Smooth muscle cell (in vitro differentiated cells): ENCODE measurements around the gene IL21R. TPM values are rescaled to one million over a fixed set of nuclear protein-coding genes. Genes with fewer than 3 reads are reported as not detected.

Experiments used
- DNase-seq: peaks from one replicate; lab custom pipeline; 2025; ENCODE audit not compliant: unreplicated experiment; lab: John Stamatoyannopoulos, UW
- H2AFZ ChIP-seq: fragments of 200-600 bp; sonication (generic); 2 replicates; pipeline ENCODE4 v1.6.0; 2016; ENCODE audit warnings: antibody characterized with exemption, low read depth, mild to moderate bottlenecking
- H3F3A ChIP-seq: fragments of 200-600 bp; sonication (generic); 2 replicates; pipeline ENCODE4 v1.6.0; 2017; ENCODE audit warnings: antibody characterized with exemption, low read depth
- H3K27ac ChIP-seq: fragments of 200-600 bp; sonication (generic); 2 replicates; pipeline ENCODE4 v1.5.1; 2016; ENCODE audit warnings: low read depth, mild to moderate bottlenecking
- H3K27me3 ChIP-seq: fragments of 200-600 bp; sonication (generic); 2 replicates; pipeline ENCODE4 v1.6.1; 2016; ENCODE audit warnings: low read depth, mild to moderate bottlenecking
- H3K36me3 ChIP-seq: fragments of 200-600 bp; sonication (generic); 2 replicates; pipeline ENCODE4 v1.5.1; 2016; ENCODE audit warnings: low read depth
- H3K4me1 ChIP-seq: fragments of 200-600 bp; sonication (generic); 2 replicates; pipeline ENCODE4 v1.5.1; 2016; ENCODE audit warnings: low read depth
- H3K4me2 ChIP-seq: fragments of 200-600 bp; sonication (generic); 2 replicates; pipeline ENCODE4 v1.6.0; 2016; ENCODE audit warnings: mild to moderate bottlenecking
- H3K4me3 ChIP-seq: fragments of 200-600 bp; sonication (generic); 2 replicates; pipeline ENCODE4 v1.5.1; 2016; ENCODE audit warnings: mild to moderate bottlenecking
- H3K79me2 ChIP-seq: fragments of 200-600 bp; sonication (generic); 2 replicates; pipeline ENCODE4 v1.6.0; 2016; ENCODE audit warnings: low read depth, mild to moderate bottlenecking
- H3K9ac ChIP-seq: fragments of 200-600 bp; sonication (generic); 2 replicates; pipeline ENCODE4 v1.6.0; 2016; ENCODE audit warnings: low read depth
- H3K9me3 ChIP-seq: fragments of 200-600 bp; sonication (generic); replicated peaks from 2 replicates; pipeline ENCODE4 v1.5.1; 2016; ENCODE audit warnings: low read depth
- H4K20me1 ChIP-seq: fragments of 200-600 bp; sonication (generic); 2 replicates; pipeline ENCODE4 v1.6.0; 2016; ENCODE audit warnings: low read depth
- WGBS: methylation state at CpG from one replicate; pipeline ENCODE4 v1.1.7; 2016; ENCODE audit warnings: low lambda C conversion rate; 5-methylcytosine and 5-hydroxymethylcytosine counted together
- polyA plus RNA-seq: library from polyadenylated mRNA; unstranded; fragments of >200 nt; fragmentation: Nextera tagmentation; extraction: Ambion mirVana; gene quantifications from 2 replicates; pipeline ENCODE4 v1.2.1, GENCODE V29; 2016
- total RNA-seq: library from RNA; depleted of rRNA; stranded (reverse); fragments of >200 nt; gene quantifications from 2 replicates; pipeline ENCODE4 v1.2.3, GENCODE V29; 2014
- TF ChIP-seq, protein P1 (sequence below): fragments of 200-600 bp; sonication (generic); IDR thresholded peaks from 2 replicates; pipeline ENCODE4 v1.5.1; 2017; ENCODE audit warnings: borderline replicate concordance, mild to moderate bottlenecking, antibody characterized with exemption; ENCODE audit not compliant: insufficient read depth, poor library complexity, severe bottlenecking

Gene IL21R
- total and polyA plus RNA-seq, 2 experiments from 2014 or later, result not detected

DNA sequence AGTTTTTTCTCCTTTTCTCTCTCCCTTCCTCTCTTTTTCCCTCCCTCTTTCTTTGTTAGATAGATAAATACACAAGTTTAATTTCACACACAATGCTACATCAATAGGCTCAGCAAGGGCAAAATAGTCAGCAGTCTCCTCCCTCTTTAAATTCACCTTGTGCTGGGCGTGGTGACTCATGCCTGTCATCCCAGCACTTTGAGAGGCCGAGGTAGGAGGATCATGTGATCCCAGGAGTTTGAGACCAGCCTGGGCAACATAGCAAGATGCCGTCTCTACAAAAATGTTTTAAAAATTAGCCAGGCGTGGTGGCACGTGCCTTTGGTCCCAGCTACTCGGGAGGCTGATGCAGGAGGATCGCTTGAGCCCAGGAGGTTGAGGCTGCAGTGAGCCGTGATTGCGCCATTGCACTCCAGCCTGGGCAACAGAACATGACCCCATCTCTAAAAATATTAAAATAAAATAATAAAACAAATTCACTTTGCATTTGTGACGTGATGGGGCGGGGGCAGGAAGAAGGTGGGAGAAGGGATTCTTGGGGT is 27.4 kb downstream of the IL21R start:
- no peak overlapping the region for H3K9ac ChIP-seq
- TF ChIP-seq, protein P1, sequence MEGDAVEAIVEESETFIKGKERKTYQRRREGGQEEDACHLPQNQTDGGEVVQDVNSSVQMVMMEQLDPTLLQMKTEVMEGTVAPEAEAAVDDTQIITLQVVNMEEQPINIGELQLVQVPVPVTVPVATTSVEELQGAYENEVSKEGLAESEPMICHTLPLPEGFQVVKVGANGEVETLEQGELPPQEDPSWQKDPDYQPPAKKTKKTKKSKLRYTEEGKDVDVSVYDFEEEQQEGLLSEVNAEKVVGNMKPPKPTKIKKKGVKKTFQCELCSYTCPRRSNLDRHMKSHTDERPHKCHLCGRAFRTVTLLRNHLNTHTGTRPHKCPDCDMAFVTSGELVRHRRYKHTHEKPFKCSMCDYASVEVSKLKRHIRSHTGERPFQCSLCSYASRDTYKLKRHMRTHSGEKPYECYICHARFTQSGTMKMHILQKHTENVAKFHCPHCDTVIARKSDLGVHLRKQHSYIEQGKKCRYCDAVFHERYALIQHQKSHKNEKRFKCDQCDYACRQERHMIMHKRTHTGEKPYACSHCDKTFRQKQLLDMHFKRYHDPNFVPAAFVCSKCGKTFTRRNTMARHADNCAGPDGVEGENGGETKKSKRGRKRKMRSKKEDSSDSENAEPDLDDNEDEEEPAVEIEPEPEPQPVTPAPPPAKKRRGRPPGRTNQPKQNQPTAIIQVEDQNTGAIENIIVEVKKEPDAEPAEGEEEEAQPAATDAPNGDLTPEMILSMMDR, result no peak
- no peak overlapping the region for H3K4me2 ChIP-seq
- H4K20me1 ChIP-seq, result no peaks in the 10 kb centered on the region
- WGBS, result 91% methylated on average over 11 of the region's 11 CpGs
- DNase-seq, result no peak
- H3K4me3 ChIP-seq, result no peak overlapping the region
- no peaks in the 10 kb centered on the region for H3K36me3 ChIP-seq
- H3K27ac ChIP-seq, result no peak overlapping the region
- no peaks in the 10 kb centered on the region for H3K9me3 ChIP-seq
- H3K4me1 ChIP-seq, result no peaks in the 10 kb centered on the region
- H3K27me3 ChIP-seq, result no peaks in the 10 kb centered on the region
- H2AFZ ChIP-seq, result no peak overlapping the region
- no peaks in the 10 kb centered on the region for H3K79me2 ChIP-seq
- no peaks in the 10 kb centered on the region for H3F3A ChIP-seq

DNA sequence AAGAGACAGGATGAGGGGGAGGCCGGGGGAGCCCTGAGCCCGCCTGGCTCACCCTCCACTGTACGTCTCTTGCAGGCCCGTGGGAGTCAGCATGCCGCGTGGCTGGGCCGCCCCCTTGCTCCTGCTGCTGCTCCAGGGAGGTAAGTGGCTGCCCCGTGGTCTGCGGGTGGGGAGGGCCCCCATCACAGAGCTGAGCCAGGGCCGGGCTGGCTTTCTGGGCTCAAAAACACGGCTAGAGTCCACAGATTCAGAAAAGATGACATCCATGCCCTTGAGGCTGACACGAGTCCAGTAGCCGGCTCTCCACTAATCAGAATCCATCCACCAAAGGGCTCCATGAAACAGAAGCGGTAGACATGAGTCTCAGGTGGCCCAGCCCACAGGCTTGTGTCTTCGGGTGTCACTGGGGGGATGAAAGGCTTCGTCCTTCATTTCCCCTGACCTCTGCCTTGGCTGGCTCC is 28.0 kb downstream of the IL21R start:
- Histone ChIP-seq H3K4me3 (no peak overlapping the region), H3K9me3 (no peaks in the 10 kb centered on the region), H4K20me1 (no peaks in the 10 kb centered on the region), H3K4me1 (no peaks in the 10 kb centered on the region), H3K4me2 (no peak overlapping the region), H2AFZ (no peak overlapping the region), H3K9ac (no peak overlapping the region), H3K36me3 (no peaks in the 10 kb centered on the region), H3F3A (no peaks in the 10 kb centered on the region), H3K79me2 (no peaks in the 10 kb centered on the region), H3K27me3 (no peaks in the 10 kb centered on the region), H3K27ac (no peak overlapping the region)
- TF ChIP-seq, protein P1, result no peak
- WGBS, result 91% methylated on average over 16 of the region's 16 CpGs
- no peak for DNase-seq

DNA sequence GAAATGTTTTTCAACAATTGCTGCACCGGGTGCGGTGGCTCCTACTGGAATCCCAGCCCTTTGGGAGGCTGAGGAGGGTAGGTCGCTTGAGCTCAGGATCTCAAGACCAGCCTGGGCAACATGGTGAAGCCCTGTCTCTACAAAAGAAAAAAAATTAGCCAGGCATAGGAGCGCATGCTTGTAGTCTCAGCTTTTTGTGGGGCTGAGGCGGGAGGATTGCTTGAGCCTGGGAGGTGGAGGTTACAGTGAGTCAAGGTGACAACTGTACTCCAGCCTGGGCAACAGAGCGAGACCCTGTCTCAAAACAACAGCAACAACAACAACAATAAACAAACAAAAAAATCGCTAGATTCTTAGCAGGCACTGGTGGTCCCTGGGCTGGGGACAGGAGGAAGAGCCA is 28.5 kb downstream of the IL21R start:
- Histone ChIP-seq H3K4me3 (no peak overlapping the region), H3K9me3 (no peaks in the 10 kb centered on the region), H3K27me3 (no peaks in the 10 kb centered on the region), H3K4me1 (no peaks in the 10 kb centered on the region), H2AFZ (no peak overlapping the region), H3K9ac (no peak overlapping the region), H3F3A (no peaks in the 10 kb centered on the region), H4K20me1 (no peaks in the 10 kb centered on the region), H3K27ac (no peak overlapping the region), H3K4me2 (no peak overlapping the region), H3K36me3 (no peaks in the 10 kb centered on the region), H3K79me2 (no peaks in the 10 kb centered on the region)
- DNase-seq, result no peak
- WGBS, result 98% methylated on average over 7 of the region's 7 CpGs
- TF ChIP-seq, protein P1, result no peak

DNA sequence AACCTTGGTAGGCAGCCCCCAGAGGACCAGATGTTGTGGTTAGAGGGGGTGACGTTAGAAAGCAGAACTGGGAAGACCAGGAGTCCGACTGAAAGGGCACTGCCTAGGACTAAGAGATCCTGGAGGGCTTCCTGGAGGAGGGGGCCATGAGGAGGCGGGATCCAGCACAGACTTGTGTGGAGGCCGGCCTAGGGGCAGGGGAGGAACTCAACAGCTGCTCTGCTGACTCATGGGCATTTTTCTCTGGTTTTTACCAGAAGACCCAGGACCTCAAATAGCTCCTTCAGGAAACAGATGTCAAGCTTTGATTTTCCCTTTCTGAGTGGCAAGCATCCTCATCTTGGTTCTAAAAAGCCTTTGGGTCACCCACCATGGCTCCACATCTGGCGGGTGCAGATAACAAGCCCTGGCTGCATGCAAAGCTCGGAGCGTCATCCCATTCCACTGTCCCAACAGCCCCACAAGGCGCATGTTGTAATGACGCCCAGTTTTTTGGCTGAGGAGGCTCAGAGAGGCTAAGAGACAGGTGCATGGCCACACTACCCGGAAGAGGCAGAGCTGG is 29.0 kb downstream of the IL21R start:
- H3K27ac ChIP-seq, result no peak overlapping the region
- TF ChIP-seq, protein P1, result no peak
- H3K4me2 ChIP-seq, result no peak overlapping the region
- no peak overlapping the region for H2AFZ ChIP-seq
- no peaks in the 10 kb centered on the region for H3K27me3 ChIP-seq
- no peak overlapping the region for H3K4me3 ChIP-seq
- 89% methylated on average over 10 of the region's 10 CpGs for WGBS
- H3K9me3 ChIP-seq, result no peaks in the 10 kb centered on the region
- no peak for DNase-seq
- H3K4me1 ChIP-seq, result no peaks in the 10 kb centered on the region
- no peaks in the 10 kb centered on the region for H3K79me2 ChIP-seq
- H4K20me1 ChIP-seq, result no peaks in the 10 kb centered on the region
- no peaks in the 10 kb centered on the region for H3F3A ChIP-seq
- no peak overlapping the region for H3K9ac ChIP-seq
- no peaks in the 10 kb centered on the region for H3K36me3 ChIP-seq
